Lower leg skin (tissue), 4 donors: ENCODE measurements around the gene IL17B. TPM values are rescaled to one million over a fixed set of nuclear protein-coding genes. Genes with fewer than 3 reads are reported as not detected.

ENCODE experiments used
- DNase-seq, 2 donors: peaks; one replicate each; pipeline ENCODE4 v3.0.0-alpha.2; 2019; ENCODE audit warnings: low spot score in 2 of 2
- H3K4me3 ChIP-seq: fragments of 200-600 bp; sonication (generic); 2 replicates; pipeline ENCODE4 v1.5.1; 2017; ENCODE audit warnings: mild to moderate bottlenecking, low read depth; ENCODE audit not compliant: poor library complexity, severe bottlenecking
- CTCF ChIP-seq, 3 donors: fragments of 450-650 bp; IDR thresholded peaks; one replicate each; pipeline ENCODE4 v1.5.1; 2016; ENCODE audit warnings: antibody characterized with exemption in 3 of 3, mild to moderate bottlenecking in 3 of 3, moderate library complexity in 2 of 3
- POLR2A ChIP-seq, 2 donors: fragments of 450-650 bp; IDR thresholded peaks; one replicate each; pipeline ENCODE4 v1.6.1; 2016 to 2017; ENCODE audit warnings: antibody characterized with exemption in 2 of 2, mild to moderate bottlenecking in 1 of 2, moderate library complexity in 1 of 2
- WGBS, 2 donors: methylation state at CpG; one replicate each; pipeline ENCODE4 v1.1.5; 2018; 5-methylcytosine and 5-hydroxymethylcytosine counted together
- intact Hi-C: fragments of 100-400 bp; cut with DNase I; formaldehyde crosslinking; loops from one replicate; pipeline ENCODE4 v1.15.0; 2023; ENCODE audit warnings: low total_unique reads
- total RNA-seq, 4 donors: library from RNA; depleted of rRNA; stranded (reverse); fragments of >200 nt; gene quantifications; one replicate each; pipeline ENCODE4 v1.1.0, GENCODE V29; 2016

IL17B gene
- total RNA-seq, 4 donors from 2014 or later = not detected

- TF ChIP-seq CTCF (IDR thresholded peaks at IDR 0.05) (no peak), POLR2A (IDR thresholded peaks at IDR 0.05) (no peak)
- WGBS, 2 donors = 81 to 84% methylated on average over 10 of the region's 10 CpGs
- H3K4me3 ChIP-seq = no peak overlapping the region
- DNase-seq = no peak
- intact Hi-C loops = no loop called here
Measured at GRCh38 chr5:149424371-149425315, 45.6 kb upstream of the IL17B start.

- intact Hi-C loops = no loop called here
- 79 to 91% methylated on average over 5 to 7 of the region's 7 CpGs for WGBS, 2 donors
- no peak for TF ChIP-seq CTCF (IDR thresholded peaks at IDR 0.05)
- TF ChIP-seq POLR2A (IDR thresholded peaks at IDR 0.05) = no peak
- no peak for DNase-seq
- no peak overlapping the region for H3K4me3 ChIP-seq
Measured at GRCh38 chr5:149423794-149424268, 44.7 kb upstream of the IL17B start.

GRCh38 chr5:149423049-149423793 lies 44.1 kb upstream of the IL17B start:
- 47 to 53% methylated on average over 9 of the region's 9 CpGs for WGBS, 2 donors
- TF ChIP-seq POLR2A (IDR thresholded peaks at IDR 0.05) (no peak), CTCF (IDR thresholded peaks at IDR 0.05) (no peak)
- no peak for DNase-seq
- no peak overlapping the region for H3K4me3 ChIP-seq
- intact Hi-C loops = no loop called here

GRCh38 chr5:149422366-149423048 lies 43.4 kb upstream of the IL17B start:
- no peak overlapping the region for H3K4me3 ChIP-seq
- 39 to 40% methylated on average over 19 of the region's 19 CpGs for WGBS, 2 donors
- no peak for DNase-seq
- TF ChIP-seq POLR2A (IDR thresholded peaks at IDR 0.05) = no peak
- TF ChIP-seq CTCF (IDR thresholded peaks at IDR 0.05) = no peak
- intact Hi-C loops = no loop called here

- intact Hi-C loops = no loop called here
- no peak overlapping the region for H3K4me3 ChIP-seq
- 79 to 83% methylated on average over 5 of the region's 5 CpGs for WGBS, 2 donors
- TF ChIP-seq POLR2A (IDR thresholded peaks at IDR 0.05) = no peak
- no peak for TF ChIP-seq CTCF (IDR thresholded peaks at IDR 0.05)
- DNase-seq = no peak
Measured at GRCh38 chr5:149421834-149422233, 42.7 kb upstream of the IL17B start.
